ENCODE results near the gene F2RL3.

F2RL3 gene

DNA sequence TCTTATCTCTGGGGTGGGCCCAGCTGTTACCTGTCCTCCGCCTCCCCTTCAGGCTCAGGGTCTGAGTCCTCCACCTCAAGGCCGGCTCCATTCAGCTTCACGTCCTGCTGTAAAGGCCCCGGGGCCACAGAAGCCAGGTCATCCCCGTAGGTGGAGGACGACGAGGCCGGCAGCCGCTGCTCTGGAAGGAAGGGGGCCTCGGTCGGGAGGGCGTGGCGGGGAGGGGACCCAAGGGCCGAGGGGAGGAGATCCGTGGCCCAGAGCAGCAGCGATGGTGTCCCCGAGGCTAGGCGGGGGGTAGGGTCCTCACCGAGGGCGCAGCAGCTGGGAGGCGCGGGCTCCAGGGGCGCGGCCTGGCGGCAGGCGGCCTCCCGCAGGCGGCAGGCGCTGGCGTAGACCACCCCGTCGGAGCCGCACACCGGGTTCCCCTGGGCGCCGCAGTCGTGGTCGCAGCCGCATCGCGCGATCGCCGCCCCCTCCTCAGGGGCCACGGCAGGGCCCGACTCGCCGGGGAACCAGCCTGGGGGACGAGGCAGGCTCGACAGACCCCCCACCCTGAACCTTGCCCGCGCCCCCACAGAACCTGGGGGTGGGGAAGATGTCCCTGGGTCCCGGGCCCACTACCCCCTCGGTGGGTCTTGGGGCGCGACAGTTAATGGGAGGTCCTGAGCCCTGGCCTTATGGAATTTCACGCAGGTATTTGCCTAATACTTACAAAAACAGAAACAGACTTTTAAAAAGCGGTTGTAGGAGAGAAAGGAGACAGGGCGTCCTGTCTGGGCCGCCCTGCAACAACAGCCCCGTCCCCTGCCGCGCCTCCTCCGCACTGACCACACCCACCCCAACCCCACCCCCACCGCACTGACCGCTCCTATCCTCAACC, 7.6 kb downstream of the F2RL3 start:
- DNase-seq: no peak

DNA sequence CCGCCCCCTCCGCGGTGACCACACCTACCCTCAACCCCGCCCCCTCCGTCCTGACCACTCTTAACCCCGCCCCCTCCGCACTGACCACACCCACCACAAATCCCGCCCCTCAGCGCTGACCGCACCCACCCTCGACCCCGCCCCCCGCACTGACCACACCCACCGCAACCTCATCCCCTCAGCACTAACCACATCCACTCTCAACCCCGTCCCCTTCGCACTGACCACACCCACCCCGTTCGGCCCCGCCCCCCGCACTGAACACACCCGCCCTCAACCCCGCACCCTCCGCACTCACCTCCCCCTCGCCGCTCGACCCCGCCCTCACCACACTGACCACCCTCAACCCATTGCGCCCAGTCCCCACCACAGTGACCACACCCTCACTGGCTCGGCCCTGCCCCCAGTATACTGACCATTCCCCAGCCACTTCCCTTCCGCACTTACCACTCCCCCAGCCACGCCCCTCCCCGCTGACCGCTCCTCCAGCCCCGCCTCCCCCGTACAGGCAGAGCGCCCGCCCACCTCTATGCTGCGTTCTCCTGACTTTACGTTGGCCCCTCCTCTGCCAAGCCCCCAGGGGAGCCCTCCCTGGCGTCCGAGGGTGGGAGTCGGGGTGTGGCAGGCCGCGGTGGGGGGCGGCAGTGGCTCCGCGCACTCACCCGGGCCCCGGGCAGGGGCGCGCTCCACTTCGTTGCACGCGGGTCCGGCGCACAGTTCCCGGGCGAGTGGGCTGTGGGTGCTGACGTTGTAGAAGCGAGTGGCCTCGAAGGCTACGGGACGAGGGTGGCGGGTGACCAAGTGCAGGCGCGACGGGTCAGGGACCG, 8.4 kb downstream of the F2RL3 start:
- DNase-seq: peak; percentile 78

DNA sequence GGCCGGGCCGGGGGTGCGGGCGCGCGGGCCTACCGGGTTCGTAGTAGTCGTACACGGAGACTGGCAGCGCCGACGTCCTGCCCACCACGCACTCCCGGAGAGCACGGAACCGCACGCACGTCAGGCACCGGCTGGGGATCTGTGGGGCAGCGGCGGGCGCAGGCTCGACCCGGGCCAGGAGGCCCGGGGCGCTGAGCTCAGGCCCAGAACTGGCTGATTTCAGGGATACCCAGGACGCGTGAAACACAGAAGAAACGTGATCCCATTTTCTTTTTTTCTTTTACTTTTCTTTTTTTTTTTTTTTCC, 9.0 kb downstream of the F2RL3 start:
- peak; percentile 15 for DNase-seq

DNA sequence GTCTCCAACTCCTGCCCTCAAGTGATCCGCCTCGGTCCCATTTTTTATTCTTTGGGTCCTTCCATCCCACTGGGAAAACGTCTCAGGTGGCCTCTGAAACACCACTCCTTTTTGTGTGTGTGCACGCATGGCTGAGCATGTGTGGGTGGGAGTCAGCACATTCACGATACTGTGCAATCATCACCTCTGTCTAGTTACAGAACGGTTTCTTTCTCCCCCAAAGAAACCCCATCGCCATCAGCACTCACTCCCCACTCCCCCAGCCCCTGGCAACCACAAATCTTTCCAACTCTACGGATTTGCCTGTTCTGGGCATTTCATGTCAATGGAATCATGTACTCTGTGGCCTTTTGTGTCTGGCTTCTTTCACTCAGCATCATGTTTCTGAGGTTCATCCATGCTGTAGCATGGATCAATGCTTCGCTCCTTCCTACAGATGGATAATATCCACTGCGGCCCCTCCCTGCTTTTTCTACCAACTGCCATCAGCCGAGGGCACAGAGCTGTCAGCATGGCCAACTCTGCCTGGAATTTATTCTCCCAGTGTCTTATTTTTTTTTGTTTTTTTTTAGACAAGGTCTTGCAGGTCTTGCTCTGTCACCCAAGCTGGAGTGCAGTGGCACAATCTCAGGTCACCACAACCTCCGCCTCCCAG, 9.7 kb downstream of the F2RL3 start:
- DNase-seq: no peak

DNA sequence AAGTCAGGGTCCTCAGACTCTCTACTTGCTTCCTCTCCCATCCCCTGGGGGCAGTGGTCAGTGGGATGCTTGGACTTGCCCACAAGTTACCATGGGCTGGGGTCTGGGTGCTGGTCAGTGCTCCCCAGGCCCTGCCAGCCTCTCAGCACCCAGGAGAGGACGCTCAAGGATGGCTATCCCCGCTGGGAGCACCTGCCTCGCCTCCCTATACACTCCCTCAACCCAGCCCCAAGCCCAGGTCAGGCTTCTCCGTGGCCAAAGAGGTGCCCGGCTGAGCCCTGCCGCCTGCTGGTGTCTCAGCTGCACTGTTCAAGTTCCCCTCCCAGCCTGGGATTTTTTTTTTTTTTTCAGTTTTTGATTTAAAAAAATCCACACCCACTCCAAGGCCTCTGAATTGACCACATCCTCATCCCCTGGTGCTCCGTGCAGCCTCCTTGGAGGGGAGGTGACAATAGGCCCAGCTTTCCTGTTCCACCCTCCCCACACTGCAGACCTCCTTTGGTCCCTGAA, 10.8 kb downstream of the F2RL3 start:
- peak; percentile 35 for DNase-seq

- DNase-seq: no peak
Measured at GRCh38 chr19:16901491-16902175, 12.8 kb downstream of the F2RL3 start.

DNA sequence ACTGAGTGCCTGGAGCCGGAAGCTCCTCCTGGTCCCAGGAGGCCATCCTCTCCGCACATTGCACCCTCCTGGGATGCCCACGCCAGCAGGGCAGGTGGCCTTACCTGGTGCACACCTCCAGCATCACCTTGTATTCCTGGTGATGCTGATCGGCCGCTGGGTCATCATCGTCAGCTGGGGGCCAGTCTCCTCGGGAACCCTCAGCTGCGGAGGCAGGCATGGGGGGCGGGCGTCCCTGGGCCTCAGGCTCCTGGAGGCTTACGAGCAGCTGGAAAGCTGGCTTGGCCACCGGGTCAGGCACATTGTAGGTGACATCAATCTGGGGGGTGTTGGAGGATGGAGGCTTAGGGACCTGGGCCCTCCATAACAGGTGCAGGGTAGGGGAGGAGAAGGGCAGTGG, 13.7 kb downstream of the F2RL3 start:
- no peak for DNase-seq

DNA sequence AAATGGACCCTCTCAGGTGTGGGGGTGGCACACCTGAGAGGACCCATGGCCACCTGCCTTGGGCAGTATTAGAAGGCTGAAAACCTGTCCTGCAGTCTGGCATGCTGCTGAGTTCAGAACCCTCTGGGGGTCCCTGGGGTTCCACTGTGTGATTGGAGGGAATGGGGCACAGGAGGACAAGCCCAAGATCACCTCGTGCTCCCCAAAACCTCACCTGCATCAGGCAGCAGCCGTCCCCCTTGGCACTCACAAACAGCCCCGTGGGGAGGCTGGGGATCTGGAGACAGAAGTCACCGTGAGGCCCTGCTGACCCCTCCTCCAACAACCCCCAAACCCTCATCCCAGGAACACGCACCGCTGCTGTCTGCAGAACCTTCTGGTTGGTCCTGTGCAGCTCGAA, 14.5 kb downstream of the F2RL3 start:
- DNase-seq: no peak

- no peak for DNase-seq
Measured at GRCh38 chr19:16904599-16904998, 15.8 kb downstream of the F2RL3 start.

DNA sequence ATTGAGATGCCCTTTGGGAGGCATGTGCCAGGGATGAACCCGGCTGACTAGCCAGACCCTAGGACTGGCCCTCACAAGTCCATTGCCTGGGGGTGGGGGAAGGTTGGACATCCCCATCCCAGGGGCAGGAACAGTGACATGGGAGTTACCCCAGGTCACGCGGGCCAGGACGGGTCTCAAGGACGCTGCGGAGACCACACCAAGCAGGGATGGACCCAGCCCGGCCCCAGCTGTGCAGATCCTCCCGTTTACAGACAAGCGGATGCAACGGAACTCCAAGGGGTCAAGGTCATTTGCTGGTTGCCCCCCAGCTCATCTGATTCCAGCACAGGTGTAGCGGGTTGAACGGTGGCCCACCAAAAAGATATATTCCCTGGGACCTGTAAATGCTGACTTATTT, 20.0 kb downstream of the F2RL3 start:
- no peak for DNase-seq

DNA sequence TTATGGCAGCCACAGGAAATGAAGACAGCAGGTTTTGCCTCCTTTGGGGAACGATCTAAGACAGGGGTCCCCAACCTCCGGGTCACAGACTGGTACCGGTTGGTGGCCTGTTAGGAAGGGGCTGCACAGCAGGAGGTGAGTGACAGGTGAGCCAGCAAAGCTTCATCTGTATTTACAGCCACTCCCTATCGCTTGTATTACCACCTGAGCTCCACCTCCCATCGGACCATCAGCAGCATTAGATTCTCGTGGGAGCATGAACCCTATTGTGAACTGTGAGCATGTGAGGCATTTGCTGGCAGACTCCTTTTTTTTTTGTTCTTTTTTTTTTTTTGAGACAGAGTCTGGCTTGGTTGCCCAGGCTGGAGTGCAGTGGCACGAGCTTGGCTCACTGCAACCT, 22.2 kb downstream of the F2RL3 start:
- DNase-seq: no peak

GRCh38 chr19:16912780-16913179, 24.0 kb downstream of the F2RL3 start:
- DNase-seq: no peak

GRCh38 chr19:16914421-16914820, 25.6 kb downstream of the F2RL3 start:
- DNase-seq: no peak

DNA sequence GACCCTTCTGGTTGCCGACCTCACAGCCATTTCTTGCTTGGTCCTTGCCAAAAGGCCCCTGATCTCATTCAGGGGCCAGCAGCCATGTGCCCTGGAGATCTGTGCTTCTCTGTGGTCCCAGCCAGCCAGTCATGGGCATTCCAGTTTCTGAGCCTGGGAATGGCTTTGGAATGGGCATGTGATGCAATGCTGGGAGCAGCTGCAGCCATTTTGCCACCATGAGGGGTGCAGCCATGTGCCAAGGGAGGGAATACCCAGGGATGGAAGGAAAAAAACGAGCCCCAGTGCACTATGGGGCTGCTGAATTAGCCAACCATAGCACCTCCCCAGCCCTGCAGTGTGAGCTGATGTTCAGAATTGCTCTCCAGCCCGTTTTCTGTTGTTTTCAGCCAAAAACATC, 26.3 kb downstream of the F2RL3 start:
- DNase-seq: no peak

DNA sequence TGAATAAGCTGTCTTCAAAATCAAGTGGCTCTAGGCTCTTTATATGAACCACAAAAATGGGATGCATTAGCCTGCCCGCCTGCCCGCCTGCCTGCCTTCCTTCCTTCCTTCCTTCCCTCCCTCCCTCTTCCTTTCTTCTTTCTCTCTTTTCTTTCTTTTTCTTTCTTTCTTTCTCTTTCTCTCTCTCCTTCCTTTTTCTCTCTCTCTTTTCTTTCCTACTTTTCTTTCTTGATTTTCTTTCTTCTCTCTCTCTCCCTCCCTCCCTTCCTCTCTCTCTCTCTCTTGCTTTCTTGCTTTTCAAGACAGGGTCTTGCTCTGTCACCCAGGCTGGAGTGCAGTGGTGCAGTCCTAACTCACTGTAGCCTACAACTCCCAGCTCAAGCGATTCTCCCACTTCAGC, 26.9 kb downstream of the F2RL3 start:
- no peak for DNase-seq

GRCh38 chr19:16917401-16917800, 28.6 kb downstream of the F2RL3 start:
- no peak for DNase-seq

GRCh38 chr19:16919496-16919895, 30.7 kb downstream of the F2RL3 start:
- DNase-seq: no peak

- DNase-seq: no peak
Measured at GRCh38 chr19:16920816-16921529, 32.2 kb downstream of the F2RL3 start.

- DNase-seq: no peak
Measured at GRCh38 chr19:16921766-16922591, 33.2 kb downstream of the F2RL3 start.

- no peak for DNase-seq
Measured at GRCh38 chr19:16922592-16922934, 33.8 kb downstream of the F2RL3 start.

GRCh38 chr19:16922949-16923348, 34.1 kb downstream of the F2RL3 start:
- no peak for DNase-seq

DNA sequence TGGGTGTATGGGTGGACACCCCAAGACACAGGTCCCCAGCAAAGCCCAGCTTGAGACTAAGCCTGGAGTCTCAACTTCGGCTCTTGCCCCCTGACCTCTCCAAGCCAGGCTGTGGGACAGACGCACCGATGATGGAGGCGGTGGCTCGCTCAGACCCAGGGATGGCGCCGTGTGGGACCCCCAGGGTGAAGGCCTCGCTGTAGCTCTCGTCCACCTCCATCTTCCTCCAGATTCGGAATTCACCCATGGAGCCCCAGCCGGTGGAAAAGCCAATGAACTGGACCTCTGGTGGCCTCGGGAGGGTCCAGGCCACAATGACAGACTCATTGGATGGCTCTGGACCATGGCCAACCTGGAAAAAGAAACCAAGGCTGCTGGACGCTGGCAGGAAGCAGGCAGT, 39.1 kb downstream of the F2RL3 start:
- DNase-seq: no peak

Measured in CD4-positive, alpha-beta T cell treated with Interleukin-10 for 1 hour (primary cell).